Body of pancreas (tissue), 4 donors: ENCODE results near the gene MAN2A1.

Source experiments
- CTCF ChIP-seq, 7 experiments: fragments of 450-650 bp in 4 of 7; fragments of 200-600 bp in 3 of 7; sonication (generic) in 3 of 7; IDR thresholded peaks; one replicate each; pipeline ENCODE4 v1.5.1; 2016 to 2019; ENCODE audit warnings: antibody characterized with exemption in 7 of 7
- POLR2A ChIP-seq, 3 donors: fragments of 450-650 bp; IDR thresholded peaks; one replicate each; pipeline ENCODE4 v1.6.1; 2016; ENCODE audit warnings: antibody characterized with exemption in 3 of 3, mild to moderate bottlenecking in 2 of 3

- TF ChIP-seq CTCF (IDR thresholded peaks at IDR 0.05) (peak in 2 of 7 experiments; percentile 4 to 23), POLR2A (IDR thresholded peaks at IDR 0.05) (peak; percentile 92 to 96 (median 95))
Measured at GRCh38 chr5:109688970-109689739, 572 bp upstream of the MAN2A1 start.
